ENCODE results near the gene ANKRD42. TPM values are rescaled to one million over a fixed set of nuclear protein-coding genes. Genes with fewer than 3 reads are reported as not detected.

The ANKRD42 gene
- total RNA-seq, 4 donors from 2014 or later: 5.6 to 11.5 (median 8.9) TPM

GRCh38 chr11:83162377-83162776 is 31.1 kb upstream of the ANKRD42 start:
- 71% methylated on average over 2 of the region's 2 CpGs for WGBS, 2 donors (ENCODE audit: low coverage in 1 of 2)
- H3K36me3 ChIP-seq: peaks cover 0 to 37% (median 16%) of the 10 kb centered on the region in 4 donors
- H3K27ac ChIP-seq: peak overlapping the region; percentile 24 to 99 (median 31)
- in situ Hi-C loops (cut with MboI; ENCODE audit: low pct_ligation_motif_present in 1 of 4, low pct_unique_long_range_greater_than_20kb in 1 of 4, low sequenced_read_pairs in 3 of 4): loop anchor here in 1 of 4 donors (25.0 kb wide), 1 partner anchor 250 kb away; the partner anchor contains the start of genes DDIAS and PRCP
- intact Hi-C loops (cut with DNase I; ENCODE audit: low total_unique reads): no loop called here
- DNase-seq: no peak
- H3K4me1 ChIP-seq: peaks cover 16 to 37% (median 33%) of the 10 kb centered on the region in 4 donors
- no peaks in the 10 kb centered on the region for H3K9me3 ChIP-seq
- TF ChIP-seq POLR2AphosphoS5 (IDR thresholded peaks at IDR 0.05) (no peak), CTCF (IDR thresholded peaks at IDR 0.05) (no peak), EP300 (IDR thresholded peaks at IDR 0.05; ENCODE audit: low read depth) (no peak), POLR2A (IDR thresholded peaks at IDR 0.05) (no peak)
- no peaks in the 10 kb centered on the region for H3K27me3 ChIP-seq
- no peak overlapping the region for H3K4me3 ChIP-seq

GRCh38 chr11:83166193-83166866 is 27.2 kb upstream of the ANKRD42 start:
- Histone ChIP-seq H3K27ac (no peak overlapping the region), H3K4me1 (peaks cover 24 to 39% (median 36%) of the 10 kb centered on the region in 4 donors), H3K4me3 (no peak overlapping the region), H3K36me3 (peaks cover 0 to 56% (median 28%) of the 10 kb centered on the region in 4 donors), H3K27me3 (no peaks in the 10 kb centered on the region), H3K9me3 (no peaks in the 10 kb centered on the region)
- 95% methylated on average over 10 to 11 of the region's 11 CpGs for WGBS, 2 donors (ENCODE audit: low coverage in 1 of 2)
- DNase-seq: no peak
- TF ChIP-seq POLR2A (IDR thresholded peaks at IDR 0.05): peak; percentile 21
- no peak for TF ChIP-seq POLR2AphosphoS5 (IDR thresholded peaks at IDR 0.05)
- in situ Hi-C loops (cut with MboI; ENCODE audit: low pct_ligation_motif_present in 1 of 4, low pct_unique_long_range_greater_than_20kb in 1 of 4, low sequenced_read_pairs in 3 of 4) (loop anchor here in 1 of 4 donors (25.0 kb wide), 1 partner anchor 254 kb away; the partner anchor contains the start of genes DDIAS and PRCP), intact Hi-C loops (cut with DNase I; ENCODE audit: low total_unique reads) (no loop called here)

GRCh38 chr11:83168756-83169155 is 24.8 kb upstream of the ANKRD42 start:
- DNase-seq: no peak
- Histone ChIP-seq H3K36me3 (peaks cover 0 to 71% (median 30%) of the 10 kb centered on the region in 4 donors), H3K9me3 (no peaks in the 10 kb centered on the region), H3K27ac (no peak overlapping the region), H3K27me3 (no peaks in the 10 kb centered on the region), H3K4me3 (no peak overlapping the region), H3K4me1 (peaks cover 26 to 45% (median 34%) of the 10 kb centered on the region in 4 donors)
- TF ChIP-seq CTCF (IDR thresholded peaks at IDR 0.05) (no peak), POLR2A (IDR thresholded peaks at IDR 0.05) (peak; percentile 25), POLR2AphosphoS5 (IDR thresholded peaks at IDR 0.05) (no peak), EP300 (IDR thresholded peaks at IDR 0.05; ENCODE audit: low read depth) (no peak)
- in situ Hi-C loops (cut with MboI; ENCODE audit: low pct_ligation_motif_present in 1 of 4, low pct_unique_long_range_greater_than_20kb in 1 of 4, low sequenced_read_pairs in 3 of 4) (loop anchor here in 1 of 4 donors (25.0 kb wide), 1 partner anchor 256 kb away; the partner anchor contains the start of genes DDIAS and PRCP), intact Hi-C loops (cut with DNase I; ENCODE audit: low total_unique reads) (no loop called here)
- WGBS, 2 donors (ENCODE audit: low coverage in 1 of 2): 97% methylated on average over 5 of the region's 5 CpGs; no CpG with 5 or more reads in 1 of the 2 donors

GRCh38 chr11:83170865-83171264 is 22.6 kb upstream of the ANKRD42 start:
- Histone ChIP-seq H3K4me1 (peaks cover 33 to 66% (median 44%) of the 10 kb centered on the region in 4 donors), H3K27ac (no peak overlapping the region), H3K9me3 (no peaks in the 10 kb centered on the region), H3K36me3 (peaks cover 0 to 65% (median 22%) of the 10 kb centered on the region in 4 donors), H3K27me3 (no peaks in the 10 kb centered on the region), H3K4me3 (peak overlapping the region in 1 of 4 donors; percentile 9)
- intact Hi-C loops (cut with DNase I; ENCODE audit: low total_unique reads) (no loop called here), in situ Hi-C loops (cut with MboI; ENCODE audit: low pct_ligation_motif_present in 1 of 4, low pct_unique_long_range_greater_than_20kb in 1 of 4, low sequenced_read_pairs in 3 of 4) (loop anchor here in 1 of 4 donors (25.0 kb wide), 1 partner anchor 259 kb away; the partner anchor contains the start of genes DDIAS and PRCP)
- TF ChIP-seq EP300 (IDR thresholded peaks at IDR 0.05; ENCODE audit: low read depth): no peak
- TF ChIP-seq POLR2A (IDR thresholded peaks at IDR 0.05): no peak
- TF ChIP-seq CTCF (IDR thresholded peaks at IDR 0.05): no peak
- no peak for TF ChIP-seq POLR2AphosphoS5 (IDR thresholded peaks at IDR 0.05)
- 42 to 43% methylated on average over 2 of the region's 2 CpGs for WGBS, 2 donors (ENCODE audit: low coverage in 1 of 2)
- DNase-seq: no peak

All from transverse colon (tissue), 4 donors.